AG04450 (cell line): ENCODE measurements around the gene CLDN22. TPM values are rescaled to one million over a fixed set of nuclear protein-coding genes. Genes with fewer than 3 reads are reported as not detected.

Experiments used
- CTCF ChIA-PET: fragments of 300-600, 350-600 bp; formaldehyde crosslinking; extraction: SDS; loops from one replicate; lab custom pipeline; 2022; ENCODE audit warnings: antibody characterized with exemption, inconsistent platforms; lab: Charles Lee
- POLR2A ChIA-PET: fragments of 350-600 bp; formaldehyde crosslinking; extraction: SDS; loops from one replicate; lab custom pipeline; 2021; ENCODE audit warnings: antibody characterized with exemption, inconsistent platforms; lab: Yijun Ruan, JAX
- DNase-seq: peaks from one replicate; pipeline ENCODE4 v3.0.0-alpha.2; 2011; ENCODE audit warnings: low read depth, low spot score
- H3K27ac ChIP-seq: one replicate; pipeline ENCODE4 v1.5.1; 2012; ENCODE audit warnings: low read depth, low read length, control low read depth
- H3K27me3 ChIP-seq: one replicate; pipeline ENCODE4 v1.6.0; 2012; ENCODE audit warnings: low read length; ENCODE audit not compliant: control insufficient read depth, insufficient read depth
- H3K4me3 ChIP-seq: 2 replicates; pipeline ENCODE4 v1.5.1; 2011; ENCODE audit warnings: mild to moderate bottlenecking, low read depth, low read length, control low read depth
- H3K9me3 ChIP-seq: 2 replicates; pipeline ENCODE4 v1.5.1; 2012; ENCODE audit warnings: low read length; ENCODE audit not compliant: control insufficient read depth, insufficient read depth
- CTCF ChIP-seq: IDR thresholded peaks from 2 replicates; pipeline ENCODE4 v1.5.1; 2011; ENCODE audit warnings: low read depth, low read length, control low read depth, inconsistent platforms
- polyA plus RNA-seq: library from polyadenylated mRNA; depleted of rRNA; stranded (reverse); fragments of >200 nt; gene quantifications from 2 replicates; pipeline ENCODE4 v1.2.3, GENCODE V29; 2011

Gene CLDN22
- polyA plus RNA-seq, 1 experiment = not detected

GRCh38 chr4:183321516-183321915, 1.4 kb upstream of the CLDN22 start:
- no peak overlapping the region for H3K4me3 ChIP-seq
- CTCF ChIA-PET = no interaction called here
- POLR2A ChIA-PET = no interaction called here
- TF ChIP-seq CTCF = no peak
- H3K27ac ChIP-seq = no peak overlapping the region
- H3K27me3 ChIP-seq = no peaks in the 10 kb centered on the region
- H3K9me3 ChIP-seq = peaks cover 4% of the 10 kb centered on the region
- no peak for DNase-seq

DNA sequence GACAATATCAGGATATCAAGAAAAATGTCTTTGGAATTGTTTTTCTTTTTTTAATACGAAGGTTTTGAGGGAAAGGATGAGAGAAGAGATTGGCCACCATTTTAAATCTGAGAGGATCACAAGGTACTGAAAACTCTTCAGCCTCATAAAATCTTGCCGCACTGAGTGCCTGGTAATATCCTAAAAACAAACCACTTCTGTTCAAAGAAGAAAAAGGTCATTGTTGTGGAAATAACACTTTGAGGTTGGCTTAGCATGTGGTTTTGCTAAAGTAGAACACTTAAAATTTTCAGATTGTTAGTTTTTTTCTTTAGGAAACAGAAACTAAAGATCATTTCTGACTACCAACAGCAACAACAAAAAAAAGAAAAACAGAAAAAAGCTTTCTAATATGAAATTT, 1.0 kb upstream of the CLDN22 start:
- ChIA-PET CTCF (no interaction called here), POLR2A (no interaction called here)
- Histone ChIP-seq H3K27me3 (no peaks in the 10 kb centered on the region), H3K27ac (no peak overlapping the region), H3K9me3 (peaks cover under 1% of the 10 kb centered on the region), H3K4me3 (no peak overlapping the region)
- DNase-seq = no peak
- TF ChIP-seq CTCF = no peak

- Histone ChIP-seq H3K9me3 (no peaks in the 10 kb centered on the region), H3K27me3 (no peaks in the 10 kb centered on the region), H3K27ac (no peak overlapping the region), H3K4me3 (no peak overlapping the region)
- DNase-seq = no peak
- TF ChIP-seq CTCF = no peak
- ChIA-PET CTCF (interaction anchor here (1.2 to 2.2 kb wide), 2 partner anchors 62 to 80 kb away, joined by 3 to 11 read pairs; no protein-coding TSS in a partner anchor), POLR2A (no interaction called here)
These were observed 1.4 kb downstream of the CLDN22 start for GRCh38 chr4:183318656-183319055.

GRCh38 chr4:183314806-183315205, 5.3 kb downstream of the CLDN22 start:
- CTCF ChIA-PET = no interaction called here
- DNase-seq = no peak
- TF ChIP-seq CTCF = no peak

DNA sequence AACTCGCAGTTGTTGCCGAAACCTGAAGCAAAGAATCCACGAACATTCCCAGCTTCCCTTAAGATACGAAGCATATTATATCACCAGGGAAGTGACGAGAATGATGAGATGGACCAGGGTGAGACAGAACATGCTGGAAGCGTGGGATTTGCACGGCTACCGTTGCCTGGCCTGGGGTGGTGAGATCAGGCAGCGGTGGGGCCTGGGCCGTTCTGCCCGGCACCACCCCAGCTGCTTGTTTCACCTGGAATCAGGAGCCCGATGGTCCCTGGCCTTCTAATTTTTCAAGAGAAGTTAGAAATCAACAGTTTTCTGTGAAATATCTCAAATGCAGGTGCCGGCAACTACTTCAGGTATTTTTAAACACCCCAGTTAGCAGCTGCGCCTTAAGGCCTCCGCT, 5.7 kb downstream of the CLDN22 start:
- H3K9me3 ChIP-seq = no peaks in the 10 kb centered on the region
- no peak for DNase-seq
- no peak overlapping the region for H3K27ac ChIP-seq
- no peak for TF ChIP-seq CTCF
- no peaks in the 10 kb centered on the region for H3K27me3 ChIP-seq
- H3K4me3 ChIP-seq = no peak overlapping the region
- CTCF ChIA-PET = no interaction called here
- POLR2A ChIA-PET = no interaction called here

More at GRCh38 chr4:183314806-183315205, 5.3 kb downstream of the CLDN22 start:
- POLR2A ChIA-PET = no interaction called here
- Histone ChIP-seq H3K27me3 (no peaks in the 10 kb centered on the region), H3K4me3 (no peak overlapping the region), H3K9me3 (no peaks in the 10 kb centered on the region), H3K27ac (no peak overlapping the region)
